ENCODE results near the gene TMEM17. TPM values are rescaled to one million over a fixed set of nuclear protein-coding genes. Genes with fewer than 3 reads are reported as not detected.

TMEM17 gene
- total and polyA plus RNA-seq, 2 donors (not counting 1 experiment from before 2014, with no cell fraction given): 2.5 to 4.9 TPM

- no peaks in the 10 kb centered on the region for H3K79me2 ChIP-seq (ENCODE audit: control insufficient read depth, insufficient read depth, low read length)
- TF ChIP-seq EZH2 (IDR thresholded peaks at IDR 0.05; ENCODE audit: low read length, missing control alignments) (no peak), CTCF (conservative IDR thresholded peaks at IDR 0.05 in 1 of 2, IDR thresholded peaks at IDR 0.05 in 1 of 2; ENCODE audit: low read depth in 1 of 2, low read length in 2 of 2) (no peak)
- H3K27me3 ChIP-seq (ENCODE audit: control insufficient read depth, insufficient read depth, low read length): no peaks in the 10 kb centered on the region
- peaks cover 6% of the 10 kb centered on the region for H3K4me1 ChIP-seq (ENCODE audit: control insufficient read depth, extremely low read depth, insufficient read depth, low read length)
- no peak for DNase-seq (ENCODE audit: low read depth in 2 of 2)
- H3K27ac ChIP-seq (ENCODE audit: insufficient read depth, low read length): no peak overlapping the region
- no peaks in the 10 kb centered on the region for H3K36me3 ChIP-seq (ENCODE audit: control insufficient read depth, insufficient read depth, low read length)
- no peak overlapping the region for H3K4me2 ChIP-seq (ENCODE audit: extremely low read depth, insufficient read depth, low read length)
- no peak overlapping the region for H3K4me3 ChIP-seq (replicated peaks in 1 of 4; ENCODE audit: control extremely low read depth in 1 of 4, insufficient read depth in 1 of 4, low read depth in 3 of 4, low read length in 4 of 4)
- no peak overlapping the region for H2AFZ ChIP-seq (ENCODE audit: low read length)
- no peaks in the 10 kb centered on the region for H4K20me1 ChIP-seq (ENCODE audit: control insufficient read depth, extremely low read depth, insufficient read depth, low read length)
- H3K9ac ChIP-seq (ENCODE audit: insufficient read depth, low read length): no peak overlapping the region
- no peaks in the 10 kb centered on the region for H3K9me3 ChIP-seq (ENCODE audit: control insufficient read depth, insufficient read depth, low read depth, low read length)
These were observed 38.9 kb downstream of the TMEM17 start for GRCh38 chr2:62467100-62467474.

- H4K20me1 ChIP-seq (ENCODE audit: control insufficient read depth, extremely low read depth, insufficient read depth, low read length): no peaks in the 10 kb centered on the region
- no peak overlapping the region for H3K9ac ChIP-seq (ENCODE audit: insufficient read depth, low read length)
- DNase-seq (ENCODE audit: low read depth in 2 of 2): no peak
- no peaks in the 10 kb centered on the region for H3K79me2 ChIP-seq (ENCODE audit: control insufficient read depth, insufficient read depth, low read length)
- H3K27me3 ChIP-seq (ENCODE audit: control insufficient read depth, insufficient read depth, low read length): no peaks in the 10 kb centered on the region
- no peak overlapping the region for H3K27ac ChIP-seq (ENCODE audit: insufficient read depth, low read length)
- no peaks in the 10 kb centered on the region for H3K9me3 ChIP-seq (ENCODE audit: control insufficient read depth, insufficient read depth, low read depth, low read length)
- no peak overlapping the region for H3K4me2 ChIP-seq (ENCODE audit: extremely low read depth, insufficient read depth, low read length)
- H2AFZ ChIP-seq (ENCODE audit: low read length): peak overlapping the region; percentile 50
- H3K4me3 ChIP-seq (replicated peaks in 1 of 4; ENCODE audit: control extremely low read depth in 1 of 4, insufficient read depth in 1 of 4, low read depth in 3 of 4, low read length in 4 of 4): no peak overlapping the region
- H3K36me3 ChIP-seq (ENCODE audit: control insufficient read depth, insufficient read depth, low read length): no peaks in the 10 kb centered on the region
- H3K4me1 ChIP-seq (ENCODE audit: control insufficient read depth, extremely low read depth, insufficient read depth, low read length): peaks cover 6% of the 10 kb centered on the region
- TF ChIP-seq EZH2 (IDR thresholded peaks at IDR 0.05; ENCODE audit: low read length, missing control alignments) (no peak), CTCF (conservative IDR thresholded peaks at IDR 0.05 in 1 of 2, IDR thresholded peaks at IDR 0.05 in 1 of 2; ENCODE audit: low read depth in 1 of 2, low read length in 2 of 2) (no peak)
These were observed 39.5 kb downstream of the TMEM17 start for GRCh38 chr2:62466503-62466854.

GRCh38 chr2:62465741-62466502 is 40.1 kb downstream of the TMEM17 start:
- no peak overlapping the region for H3K4me3 ChIP-seq (replicated peaks in 1 of 4; ENCODE audit: control extremely low read depth in 1 of 4, insufficient read depth in 1 of 4, low read depth in 3 of 4, low read length in 4 of 4)
- no peak overlapping the region for H3K4me2 ChIP-seq (ENCODE audit: extremely low read depth, insufficient read depth, low read length)
- H3K9ac ChIP-seq (ENCODE audit: insufficient read depth, low read length): no peak overlapping the region
- H3K36me3 ChIP-seq (ENCODE audit: control insufficient read depth, insufficient read depth, low read length): no peaks in the 10 kb centered on the region
- peak overlapping the region; percentile 50 for H2AFZ ChIP-seq (ENCODE audit: low read length)
- H3K9me3 ChIP-seq (ENCODE audit: control insufficient read depth, insufficient read depth, low read depth, low read length): no peaks in the 10 kb centered on the region
- H3K27ac ChIP-seq (ENCODE audit: insufficient read depth, low read length): no peak overlapping the region
- H3K4me1 ChIP-seq (ENCODE audit: control insufficient read depth, extremely low read depth, insufficient read depth, low read length): peaks cover 6% of the 10 kb centered on the region
- no peaks in the 10 kb centered on the region for H4K20me1 ChIP-seq (ENCODE audit: control insufficient read depth, extremely low read depth, insufficient read depth, low read length)
- TF ChIP-seq EZH2 (IDR thresholded peaks at IDR 0.05; ENCODE audit: low read length, missing control alignments) (no peak), CTCF (conservative IDR thresholded peaks at IDR 0.05 in 1 of 2, IDR thresholded peaks at IDR 0.05 in 1 of 2; ENCODE audit: low read depth in 1 of 2, low read length in 2 of 2) (peak in 1 of 2 donors; percentile 2)
- peak in 1 of 2 donors; percentile 50 for DNase-seq (ENCODE audit: low read depth in 2 of 2)
- H3K79me2 ChIP-seq (ENCODE audit: control insufficient read depth, insufficient read depth, low read length): no peaks in the 10 kb centered on the region
- no peaks in the 10 kb centered on the region for H3K27me3 ChIP-seq (ENCODE audit: control insufficient read depth, insufficient read depth, low read length)

Data from fibroblast of lung (primary cell).